C4-2B (cell line): ENCODE measurements around the gene NOXO1.
A peak's percentile ranks its signal among the peaks of the same experiment; 100 is the strongest.

Experiments
- H3K27ac ChIP-seq: fragments of 450-650 bp; 2 replicates; pipeline ENCODE4 v1.5.1; 2017
- ZFX ChIP-seq: fragments of 450-650 bp; IDR thresholded peaks from 2 replicates; pipeline ENCODE4 v1.6.1; 2017
- TF ChIP-seq, protein P1 (sequence below): fragments of 450-650 bp; conservative IDR thresholded peaks from 2 replicates; pipeline ENCODE4 v1.5.1; 2017; ENCODE audit warnings: mild to moderate bottlenecking

NOXO1 gene

DNA sequence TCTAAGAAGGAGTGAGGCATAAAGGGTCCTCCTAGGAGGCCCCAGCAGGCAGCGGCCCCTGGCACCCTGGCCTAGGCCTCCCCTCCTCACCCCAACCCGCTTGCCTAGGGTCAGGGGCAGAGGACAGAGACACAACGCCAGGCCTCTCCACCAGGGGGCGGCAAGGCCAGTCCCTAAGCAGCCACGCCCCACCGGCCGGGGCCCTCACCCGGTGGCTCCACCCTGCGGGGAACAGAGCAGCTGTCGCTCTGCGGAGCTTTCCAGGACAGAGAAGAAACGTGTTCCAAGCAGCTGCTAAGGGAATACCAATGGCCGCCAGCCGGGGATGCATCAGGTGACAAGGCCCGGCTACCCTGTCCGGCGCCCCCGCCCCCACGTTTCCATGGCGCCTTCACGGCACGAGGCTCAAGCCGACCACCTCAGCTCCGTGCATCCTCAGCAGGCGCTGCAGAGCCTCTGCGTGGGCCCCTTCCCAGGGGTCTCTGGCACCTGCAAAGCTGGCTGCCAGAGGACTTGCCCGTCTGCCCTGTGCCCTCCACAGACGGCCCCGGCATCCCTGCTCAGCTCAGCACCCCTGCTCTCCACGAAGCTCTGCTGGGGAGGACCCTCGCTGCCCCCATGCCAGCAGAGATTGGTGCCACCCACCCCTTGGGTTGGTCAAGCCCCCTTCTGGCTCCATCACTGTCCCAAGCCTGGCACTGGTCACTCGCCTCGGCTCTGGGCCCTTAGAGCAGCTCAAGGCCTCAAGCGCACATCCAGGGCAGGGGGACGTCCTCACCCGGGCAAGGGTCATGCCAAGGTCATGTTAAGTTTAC, 22.8 kb upstream of the NOXO1 start:
- TF ChIP-seq, protein P1, sequence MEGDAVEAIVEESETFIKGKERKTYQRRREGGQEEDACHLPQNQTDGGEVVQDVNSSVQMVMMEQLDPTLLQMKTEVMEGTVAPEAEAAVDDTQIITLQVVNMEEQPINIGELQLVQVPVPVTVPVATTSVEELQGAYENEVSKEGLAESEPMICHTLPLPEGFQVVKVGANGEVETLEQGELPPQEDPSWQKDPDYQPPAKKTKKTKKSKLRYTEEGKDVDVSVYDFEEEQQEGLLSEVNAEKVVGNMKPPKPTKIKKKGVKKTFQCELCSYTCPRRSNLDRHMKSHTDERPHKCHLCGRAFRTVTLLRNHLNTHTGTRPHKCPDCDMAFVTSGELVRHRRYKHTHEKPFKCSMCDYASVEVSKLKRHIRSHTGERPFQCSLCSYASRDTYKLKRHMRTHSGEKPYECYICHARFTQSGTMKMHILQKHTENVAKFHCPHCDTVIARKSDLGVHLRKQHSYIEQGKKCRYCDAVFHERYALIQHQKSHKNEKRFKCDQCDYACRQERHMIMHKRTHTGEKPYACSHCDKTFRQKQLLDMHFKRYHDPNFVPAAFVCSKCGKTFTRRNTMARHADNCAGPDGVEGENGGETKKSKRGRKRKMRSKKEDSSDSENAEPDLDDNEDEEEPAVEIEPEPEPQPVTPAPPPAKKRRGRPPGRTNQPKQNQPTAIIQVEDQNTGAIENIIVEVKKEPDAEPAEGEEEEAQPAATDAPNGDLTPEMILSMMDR = peak; percentile 95
- TF ChIP-seq ZFX = no peak
- peak overlapping the region; percentile 99 for H3K27ac ChIP-seq

DNA sequence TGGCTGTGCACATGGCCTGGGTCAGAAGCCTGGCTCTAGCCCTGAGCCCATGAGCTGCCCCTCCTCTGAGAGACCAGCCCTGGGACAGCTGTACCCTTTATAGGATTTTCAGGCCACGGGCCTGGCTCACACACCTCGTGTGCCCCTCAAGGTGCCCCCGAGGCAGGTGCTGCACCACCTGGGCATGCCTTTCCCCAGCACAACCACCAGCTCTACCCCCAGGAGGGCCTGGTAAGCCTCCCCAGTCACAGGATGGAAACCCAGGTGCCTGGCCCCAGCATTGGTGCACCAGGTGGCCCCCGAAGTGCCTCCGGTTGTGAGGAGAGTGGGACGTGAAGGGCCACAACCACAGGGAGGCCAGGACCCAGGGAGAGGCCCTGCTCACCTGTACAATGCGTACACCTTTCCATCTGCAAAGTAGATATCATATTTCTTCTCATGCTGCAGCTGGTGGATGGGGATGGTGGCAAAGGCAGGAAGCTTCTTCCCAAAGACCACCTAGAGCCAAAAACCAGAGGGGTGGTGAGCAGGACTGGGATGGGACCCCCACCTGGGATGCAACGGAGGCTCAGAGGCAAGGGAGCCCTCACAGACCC, 22.1 kb upstream of the NOXO1 start:
- H3K27ac ChIP-seq = peak overlapping the region; percentile 99; the same call in 1 of the 2 replicates
- TF ChIP-seq ZFX = no peak
- TF ChIP-seq, protein P1 = no peak

DNA sequence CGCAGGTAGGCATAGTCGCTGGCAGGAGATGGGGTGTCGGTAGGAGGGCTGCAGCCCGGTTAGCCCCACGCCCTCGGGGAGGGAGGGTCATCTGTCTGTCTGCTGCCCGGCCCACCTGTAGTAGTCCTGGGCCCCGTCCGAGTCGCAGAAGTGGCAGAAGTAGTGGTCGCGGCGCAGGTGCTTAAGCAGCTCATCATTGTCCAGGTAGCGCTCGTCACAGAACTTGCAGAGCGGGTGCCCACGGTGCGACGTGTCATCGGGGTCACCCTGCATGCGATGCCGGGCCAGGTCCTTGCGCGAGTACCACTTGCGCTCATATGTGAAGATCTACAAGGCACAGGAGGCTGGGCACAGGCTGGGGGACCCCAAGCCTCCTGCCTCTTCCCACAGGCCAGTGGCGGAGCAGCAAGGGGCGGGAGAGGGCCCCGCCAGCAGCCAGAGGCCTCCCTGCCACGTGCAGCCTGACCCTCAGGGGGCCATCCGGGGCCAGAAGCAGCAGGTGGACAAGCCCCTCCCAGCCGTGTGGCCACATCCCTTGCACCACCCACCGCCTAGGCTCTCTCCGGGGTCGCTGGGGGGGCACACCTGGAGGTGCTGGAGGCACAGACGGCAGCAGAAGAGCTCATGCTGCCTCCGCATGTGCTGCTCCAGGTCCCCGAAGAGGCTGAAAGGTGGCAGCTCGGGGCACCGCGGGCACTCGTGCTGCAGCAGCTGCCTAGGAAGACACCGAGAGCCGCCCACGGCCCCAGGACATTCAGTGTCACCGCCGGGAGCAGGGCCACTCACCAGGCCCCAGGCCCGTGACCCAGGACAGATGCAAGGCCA, 21.3 kb upstream of the NOXO1 start:
- H3K27ac ChIP-seq = no peak overlapping the region
- TF ChIP-seq ZFX = no peak
- TF ChIP-seq, protein P1 = no peak

DNA sequence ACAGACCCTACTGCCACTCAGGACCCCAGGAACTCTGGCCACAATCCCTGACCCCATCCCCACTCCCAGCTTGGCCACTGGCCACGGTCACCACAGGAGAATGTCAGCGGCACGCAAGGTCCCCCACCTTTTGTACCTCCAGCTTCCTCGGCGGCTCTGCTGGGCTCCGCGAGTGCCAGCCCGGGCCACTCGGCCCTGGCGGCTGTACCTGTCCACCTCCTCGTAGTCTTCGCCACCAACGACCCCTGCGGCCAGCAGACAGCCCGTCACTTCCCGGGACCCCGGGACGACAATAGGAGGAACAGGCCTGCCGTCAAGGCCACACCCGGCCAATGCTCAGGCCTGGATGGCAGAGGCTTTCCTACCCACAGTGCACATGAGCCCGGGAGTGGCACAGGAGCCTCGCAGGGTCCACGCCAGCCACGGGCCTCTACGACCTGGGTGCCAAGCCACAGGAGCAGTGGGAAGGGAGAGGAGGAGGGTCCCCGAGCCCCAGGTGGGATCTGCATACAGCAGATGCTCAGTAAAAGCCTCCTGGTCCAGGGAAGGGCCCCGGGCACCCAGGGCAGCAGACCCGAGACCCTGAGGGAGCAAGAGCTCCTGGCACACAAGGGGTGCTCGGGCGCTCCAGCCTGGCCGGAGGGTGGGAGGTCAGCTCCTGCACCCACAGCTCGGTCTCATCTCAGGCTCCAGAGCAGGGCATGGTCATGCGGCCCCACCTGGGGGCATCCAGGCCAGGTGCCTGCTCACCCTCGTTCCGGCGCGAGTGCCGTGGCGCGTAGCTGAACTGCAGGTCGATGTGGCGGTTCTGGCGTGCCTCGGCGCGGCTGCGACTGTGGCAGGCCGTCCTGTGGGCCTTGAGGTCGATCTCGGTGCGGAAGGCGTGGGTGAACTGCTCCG, 20.4 kb upstream of the NOXO1 start:
- no peak for TF ChIP-seq ZFX
- TF ChIP-seq, protein P1 = no peak
- H3K27ac ChIP-seq = no peak overlapping the region

DNA sequence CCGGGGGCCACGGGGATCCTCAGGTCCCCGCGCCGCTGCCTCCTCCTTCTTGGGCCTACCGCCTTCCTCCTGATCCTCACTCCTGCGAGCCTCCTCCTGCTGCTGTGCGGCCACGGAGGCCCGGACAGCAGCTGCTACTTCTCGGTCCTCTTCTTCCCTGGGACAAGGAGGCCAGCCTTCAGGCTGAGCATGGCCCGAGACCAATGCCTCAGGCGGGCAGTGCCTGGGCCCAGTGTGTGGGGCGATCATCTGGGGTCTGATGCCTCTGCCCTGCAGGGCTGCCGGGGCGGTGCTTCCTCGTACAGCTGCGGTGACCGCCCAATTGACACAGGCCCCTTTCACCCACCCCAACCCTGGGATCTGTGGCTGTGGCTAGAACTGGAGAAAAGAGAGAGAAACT, 19.8 kb upstream of the NOXO1 start:
- TF ChIP-seq ZFX = no peak
- TF ChIP-seq, protein P1 = no peak
- H3K27ac ChIP-seq = no peak overlapping the region

DNA sequence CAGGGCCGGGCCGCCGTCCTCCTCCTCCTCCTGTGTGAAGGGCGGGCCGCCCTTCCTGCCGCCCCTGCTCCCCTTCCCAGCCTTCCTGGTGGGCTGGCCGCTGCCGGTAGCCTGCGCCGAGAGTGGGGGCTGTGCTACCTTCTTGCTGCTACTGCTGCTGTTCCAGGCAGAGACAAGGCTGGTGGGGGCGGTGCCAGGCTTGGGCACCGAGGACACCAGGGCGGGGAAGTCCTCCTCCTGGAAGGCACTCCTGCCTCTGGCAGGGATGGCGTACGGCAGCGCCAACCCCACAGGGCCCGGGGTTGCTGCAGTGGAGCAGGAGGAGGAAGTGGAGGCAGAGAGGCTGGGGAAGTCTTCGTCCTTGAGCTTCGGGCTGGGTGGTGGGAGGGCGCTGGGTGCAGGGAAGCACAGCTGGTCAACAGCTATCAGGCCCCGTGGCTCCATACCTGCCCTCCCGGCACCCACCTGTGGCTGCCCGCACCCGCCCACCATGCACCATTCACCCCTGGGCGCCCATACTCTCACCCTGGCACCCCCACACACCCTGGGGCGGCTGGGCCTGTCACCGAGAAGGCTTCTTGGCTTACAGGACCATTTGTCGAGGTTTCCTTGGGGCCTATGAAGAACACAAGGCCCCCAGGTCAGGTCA, 18.7 kb upstream of the NOXO1 start:
- TF ChIP-seq ZFX = no peak
- TF ChIP-seq, protein P1 = no peak
- H3K27ac ChIP-seq = no peak overlapping the region
